Vagina (tissue), 2 donors: ENCODE results near the gene PRIM2. TPM values are rescaled to one million over a fixed set of nuclear protein-coding genes. Genes with fewer than 3 reads are reported as not detected.
"Not testable (repeated sequence)": the region's sequence is repeated elsewhere in the genome, so short reads cannot be mapped to it uniquely, and the experiment has no call there.

Experiments
- DNase-seq, 2 donors: peaks; one replicate each; pipeline ENCODE4 v3.0.0-alpha.2; 2017; ENCODE audit errors: extremely low spot score in 2 of 2
- H3K27ac ChIP-seq: fragments of 200-600 bp; sonication (generic); one replicate; pipeline ENCODE4 v1.5.1; 2019
- H3K27me3 ChIP-seq: fragments of 200-600 bp; sonication (generic); one replicate; pipeline ENCODE4 v1.5.1; 2019
- H3K36me3 ChIP-seq, 2 donors: fragments of 200-600 bp; sonication (generic); one replicate each; pipeline ENCODE4 v1.5.1; 2017 to 2019
- H3K4me1 ChIP-seq: fragments of 200-600 bp; sonication (generic); one replicate; pipeline ENCODE4 v1.5.1; 2019
- H3K4me3 ChIP-seq, 2 donors: fragments of 200-600 bp; sonication (generic); 1 replicate in 1 of 2; 2 replicates in 1 of 2; pipeline ENCODE4 v1.5.1; 2016 to 2019
- H3K9me3 ChIP-seq: fragments of 200-600 bp; sonication (generic); one replicate; pipeline ENCODE4 v1.5.1; 2019
- intact Hi-C: fragments of 100-400 bp; cut with DNase I; formaldehyde crosslinking; loops from one replicate; pipeline ENCODE4 v1.15.1; 2023
- total RNA-seq: library from RNA; depleted of rRNA; stranded (reverse); fragments of >200 nt; gene quantifications from one replicate; pipeline ENCODE4 v1.2.3, GENCODE V29; 2016

PRIM2 gene
- total RNA-seq, 1 donor from 2014 or later, result 6.9 TPM

GRCh38 chr6:57491795-57492194, 174.4 kb downstream of the PRIM2 start:
- H3K36me3 ChIP-seq, DNase-seq, H3K27ac ChIP-seq, H3K27me3 ChIP-seq, H3K4me1 ChIP-seq, intact Hi-C loops, H3K9me3 ChIP-seq, H3K4me3 ChIP-seq: not testable (repeated sequence)

DNA sequence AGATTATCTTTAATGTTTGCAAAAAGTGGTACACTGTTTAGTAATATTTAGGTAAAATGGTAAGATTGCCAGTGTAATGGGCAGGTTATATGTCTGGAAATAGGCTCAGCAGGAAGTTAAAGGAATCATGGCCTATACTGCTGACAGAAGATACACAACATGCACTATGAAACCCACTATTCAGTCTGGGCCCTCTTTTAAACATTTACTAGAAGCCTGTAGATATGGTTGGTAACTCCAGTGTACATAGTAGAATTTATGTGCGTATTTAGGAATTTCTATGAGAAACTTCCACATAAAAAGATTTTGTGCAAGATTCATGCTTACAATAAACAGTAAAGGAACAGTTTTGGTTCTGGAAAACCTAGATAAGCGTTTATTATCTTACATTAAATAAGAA, 178.8 kb downstream of the PRIM2 start:
- H3K4me3 ChIP-seq, intact Hi-C loops, DNase-seq, H3K4me1 ChIP-seq, H3K36me3 ChIP-seq, H3K27ac ChIP-seq, H3K27me3 ChIP-seq, H3K9me3 ChIP-seq: not testable (repeated sequence)

- H3K9me3 ChIP-seq, H3K4me1 ChIP-seq, DNase-seq, H3K27ac ChIP-seq, H3K36me3 ChIP-seq, H3K27me3 ChIP-seq, H3K4me3 ChIP-seq, intact Hi-C loops: not testable (repeated sequence)
Measured at GRCh38 chr6:57500368-57501021, 183.1 kb downstream of the PRIM2 start.

DNA sequence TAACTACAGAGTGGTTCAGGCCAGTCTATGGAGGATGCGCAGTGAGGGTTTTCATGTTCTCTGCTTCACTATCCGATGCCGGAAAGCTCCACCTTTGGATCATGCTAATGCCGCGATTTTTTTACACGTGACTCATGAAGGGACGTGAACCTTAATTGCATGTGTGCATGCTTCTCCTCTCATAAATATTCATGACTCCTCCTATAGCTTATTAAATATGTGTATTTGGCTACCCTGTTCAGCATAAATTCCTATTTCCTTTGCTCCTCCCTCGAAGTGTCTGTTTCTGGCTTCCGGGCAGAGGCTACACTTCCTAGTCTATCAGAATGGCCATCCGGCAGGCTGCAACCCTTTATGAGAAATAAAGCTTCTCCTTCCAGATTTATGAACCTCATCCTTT, 185.0 kb downstream of the PRIM2 start:
- H3K36me3 ChIP-seq, DNase-seq, H3K4me3 ChIP-seq, H3K27me3 ChIP-seq, H3K9me3 ChIP-seq, H3K4me1 ChIP-seq, intact Hi-C loops, H3K27ac ChIP-seq: not testable (repeated sequence)

- H3K9me3 ChIP-seq, H3K27ac ChIP-seq, H3K4me1 ChIP-seq, intact Hi-C loops, H3K36me3 ChIP-seq, H3K27me3 ChIP-seq, DNase-seq, H3K4me3 ChIP-seq: not testable (repeated sequence)
Measured at GRCh38 chr6:57505251-57505650, 187.8 kb downstream of the PRIM2 start.

- H3K27me3 ChIP-seq, DNase-seq, H3K4me3 ChIP-seq, H3K27ac ChIP-seq, H3K36me3 ChIP-seq, H3K4me1 ChIP-seq, intact Hi-C loops, H3K9me3 ChIP-seq: not testable (repeated sequence)
Measured at GRCh38 chr6:57510390-57510789, 193.0 kb downstream of the PRIM2 start.

GRCh38 chr6:57515171-57515570, 197.7 kb downstream of the PRIM2 start:
- DNase-seq, intact Hi-C loops, H3K4me1 ChIP-seq, H3K4me3 ChIP-seq, H3K27ac ChIP-seq, H3K9me3 ChIP-seq, H3K36me3 ChIP-seq, H3K27me3 ChIP-seq: not testable (repeated sequence)

DNA sequence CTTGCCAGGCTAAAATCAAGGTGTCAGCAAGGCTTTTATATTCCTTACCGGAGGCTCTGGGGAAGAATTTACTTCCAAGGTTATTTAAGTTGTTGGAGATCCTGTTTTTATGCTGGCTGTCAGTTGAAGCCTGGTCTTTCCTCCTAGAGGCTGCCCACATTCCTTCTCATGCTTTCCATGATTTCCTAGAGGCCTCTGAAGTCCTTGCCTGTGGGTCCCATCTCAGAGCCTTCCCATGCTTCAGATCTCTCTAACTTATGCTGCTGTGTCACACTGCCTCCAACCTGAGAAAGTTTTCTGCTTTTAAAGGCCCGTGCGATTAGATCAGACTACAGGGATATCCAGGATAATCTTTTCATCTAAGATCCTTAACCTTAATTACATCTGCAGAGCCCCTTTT, 198.4 kb downstream of the PRIM2 start:
- DNase-seq, H3K27me3 ChIP-seq, intact Hi-C loops, H3K36me3 ChIP-seq, H3K4me3 ChIP-seq, H3K4me1 ChIP-seq, H3K27ac ChIP-seq, H3K9me3 ChIP-seq: not testable (repeated sequence)

- H3K4me1 ChIP-seq, DNase-seq, intact Hi-C loops, H3K36me3 ChIP-seq, H3K9me3 ChIP-seq, H3K4me3 ChIP-seq, H3K27ac ChIP-seq, H3K27me3 ChIP-seq: not testable (repeated sequence)
Measured at GRCh38 chr6:57516776-57517175, 199.3 kb downstream of the PRIM2 start.

DNA sequence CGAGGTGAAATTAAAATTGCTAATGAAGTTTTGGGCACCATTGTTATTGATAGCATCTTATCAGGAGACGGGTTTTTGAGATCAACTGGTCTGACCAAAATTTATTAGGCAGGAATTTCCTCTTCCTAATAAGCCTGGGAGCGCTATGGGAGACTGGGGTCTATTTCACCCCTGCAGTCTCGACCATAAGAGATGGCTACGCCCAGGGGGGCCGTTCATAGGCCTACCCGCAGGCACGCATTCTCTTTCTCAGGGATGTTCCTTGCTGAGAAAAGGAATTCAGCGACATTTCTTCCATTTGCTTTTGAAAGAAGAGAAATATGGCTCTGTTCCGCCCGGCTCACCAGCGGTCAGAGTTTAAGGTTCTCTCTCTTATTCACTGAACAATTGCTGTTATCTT, 201.8 kb downstream of the PRIM2 start:
- H3K27me3 ChIP-seq, H3K9me3 ChIP-seq, intact Hi-C loops, H3K27ac ChIP-seq, DNase-seq, H3K4me3 ChIP-seq, H3K4me1 ChIP-seq, H3K36me3 ChIP-seq: not testable (repeated sequence)

- intact Hi-C loops, H3K27ac ChIP-seq, H3K36me3 ChIP-seq, H3K4me3 ChIP-seq, H3K27me3 ChIP-seq, DNase-seq, H3K4me1 ChIP-seq, H3K9me3 ChIP-seq: not testable (repeated sequence)
Measured at GRCh38 chr6:57521085-57521484, 203.7 kb downstream of the PRIM2 start.

GRCh38 chr6:57523221-57523620, 205.8 kb downstream of the PRIM2 start:
- DNase-seq, H3K4me3 ChIP-seq, H3K27ac ChIP-seq, H3K9me3 ChIP-seq, H3K27me3 ChIP-seq, H3K36me3 ChIP-seq, intact Hi-C loops, H3K4me1 ChIP-seq: not testable (repeated sequence)

GRCh38 chr6:57529755-57530154, 212.3 kb downstream of the PRIM2 start:
- H3K27me3 ChIP-seq, H3K36me3 ChIP-seq, H3K4me1 ChIP-seq, intact Hi-C loops, DNase-seq, H3K9me3 ChIP-seq, H3K27ac ChIP-seq, H3K4me3 ChIP-seq: not testable (repeated sequence)

GRCh38 chr6:57532660-57533059, 215.2 kb downstream of the PRIM2 start:
- intact Hi-C loops, result not testable (repeated sequence)

More at GRCh38 chr6:57532660-57533059, 215.2 kb downstream of the PRIM2 start:
- H3K27me3 ChIP-seq, H3K36me3 ChIP-seq, DNase-seq, H3K27ac ChIP-seq, H3K4me3 ChIP-seq, H3K4me1 ChIP-seq, H3K9me3 ChIP-seq: not testable (repeated sequence)
